ENCODE data around the gene BANF2.

BANF2 gene

DNA sequence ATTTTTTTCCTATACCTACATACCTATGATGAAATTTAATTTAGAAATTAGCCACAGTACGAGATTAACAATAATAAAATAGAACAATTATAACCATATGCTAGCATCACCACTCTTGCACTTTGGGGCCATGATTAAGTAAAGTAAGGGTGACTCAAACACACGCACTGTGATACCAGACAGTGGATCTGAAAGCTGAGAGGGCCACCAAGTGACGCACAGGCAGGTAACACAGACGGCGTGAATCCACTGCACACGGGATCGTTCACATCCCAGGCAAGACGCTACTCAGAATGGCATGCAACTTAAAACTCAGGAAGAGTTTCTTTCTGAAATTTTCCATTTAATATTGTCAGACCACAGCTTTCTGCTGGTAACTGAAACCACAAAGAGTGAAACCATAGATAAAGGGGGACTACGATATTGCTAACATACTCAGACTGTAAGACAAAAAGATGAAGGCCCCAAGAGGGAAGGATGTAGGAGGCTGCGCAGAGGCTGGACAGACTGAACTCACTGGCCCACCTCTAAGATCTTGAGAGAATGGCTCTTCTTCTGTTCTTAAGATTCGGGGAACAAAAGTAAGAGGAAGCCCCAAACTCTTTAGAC, 35.6 kb upstream of the BANF2 start:
- no peak for DNase-seq (ENCODE audit: low read depth)

GRCh38 chr20:17665756-17666155, 34.0 kb upstream of the BANF2 start:
- no peak for DNase-seq (ENCODE audit: low read depth)

DNA sequence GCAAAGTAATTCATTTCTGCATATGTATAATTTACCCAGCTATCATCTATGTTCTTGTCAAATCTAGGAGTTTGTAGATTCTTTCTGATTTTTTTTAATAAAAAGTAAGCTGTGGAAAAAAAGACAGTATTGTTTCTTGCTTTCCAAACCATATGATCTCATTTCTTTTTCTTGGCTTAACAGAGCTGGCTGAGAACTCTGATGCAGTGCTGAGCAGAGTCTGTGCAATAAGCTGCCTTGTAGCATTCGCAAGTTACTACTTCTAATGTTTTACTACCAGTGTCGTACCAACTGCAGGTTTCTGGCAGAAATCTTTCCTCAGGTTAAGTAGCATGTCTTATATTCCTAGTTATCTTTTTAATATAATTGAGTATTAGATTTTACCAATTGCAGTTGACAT, 33.3 kb upstream of the BANF2 start:
- DNase-seq (ENCODE audit: low read depth) = no peak

- DNase-seq (ENCODE audit: low read depth) = no peak
These were observed 32.3 kb upstream of the BANF2 start for GRCh38 chr20:17667445-17667844.

- no peak for DNase-seq (ENCODE audit: low read depth)
These were observed 31.3 kb upstream of the BANF2 start for GRCh38 chr20:17668432-17668831.

- DNase-seq (ENCODE audit: low read depth) = no peak
These were observed 30.3 kb upstream of the BANF2 start for GRCh38 chr20:17669306-17669931.

- DNase-seq (ENCODE audit: low read depth) = no peak
These were observed 28.8 kb upstream of the BANF2 start for GRCh38 chr20:17671011-17671410.

- DNase-seq (ENCODE audit: low read depth) = no peak
These were observed 28.2 kb upstream of the BANF2 start for GRCh38 chr20:17671565-17671964.

- no peak for DNase-seq (ENCODE audit: low read depth)
These were observed 26.7 kb upstream of the BANF2 start for GRCh38 chr20:17673084-17673483.

GRCh38 chr20:17674722-17675518, 24.8 kb upstream of the BANF2 start:
- no peak for DNase-seq (ENCODE audit: low read depth)

DNA sequence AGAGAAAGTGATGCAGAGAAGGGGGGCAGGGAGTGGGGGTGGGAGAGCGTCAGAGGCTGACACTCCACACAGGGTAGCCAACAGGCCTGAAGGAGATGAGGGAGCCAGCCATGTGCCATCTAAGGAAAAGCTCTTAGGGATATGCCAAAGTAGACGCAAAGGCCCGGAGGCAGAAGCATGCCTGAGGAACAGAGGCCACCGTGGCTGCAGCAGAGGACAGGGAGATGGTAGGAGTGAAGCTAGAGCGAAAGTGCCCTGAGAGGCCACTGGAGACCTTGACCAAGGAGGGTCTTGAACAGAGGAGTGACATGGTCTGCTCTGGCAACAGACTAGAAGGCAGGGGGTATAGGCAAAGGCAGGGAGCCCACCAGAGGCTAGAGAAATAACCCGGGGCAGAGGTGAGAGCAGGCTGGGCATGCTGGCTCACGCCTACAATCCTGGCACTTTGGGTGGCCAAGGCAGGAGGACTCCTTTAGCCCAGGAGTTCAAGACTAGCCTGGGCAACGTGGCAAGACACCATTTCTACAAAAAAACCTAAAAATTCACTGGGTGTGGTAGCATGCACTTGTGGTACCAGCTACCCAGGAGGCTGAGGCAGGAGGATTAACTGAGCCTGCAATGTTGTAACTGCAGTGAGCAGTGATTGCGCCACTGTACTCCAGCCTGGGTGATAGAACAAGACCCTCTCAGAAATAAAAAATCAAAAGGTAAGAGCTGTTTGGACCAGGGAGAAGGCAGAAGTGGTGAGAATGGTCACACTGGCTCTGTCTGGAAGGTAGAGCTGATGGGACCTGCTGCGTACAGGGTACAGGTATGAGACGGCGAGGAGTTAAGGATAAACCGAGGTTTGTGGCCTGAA, 24.0 kb upstream of the BANF2 start:
- no peak for DNase-seq (ENCODE audit: low read depth)

- no peak for DNase-seq (ENCODE audit: low read depth)
These were observed 23.4 kb upstream of the BANF2 start for GRCh38 chr20:17676378-17676759.

GRCh38 chr20:17676942-17677341, 22.8 kb upstream of the BANF2 start:
- DNase-seq (ENCODE audit: low read depth) = no peak

- peak; percentile 37 for DNase-seq (ENCODE audit: low read depth)
These were observed 21.5 kb upstream of the BANF2 start for GRCh38 chr20:17678295-17678694.

GRCh38 chr20:17678886-17679285, 20.9 kb upstream of the BANF2 start:
- DNase-seq (ENCODE audit: low read depth) = no peak

DNA sequence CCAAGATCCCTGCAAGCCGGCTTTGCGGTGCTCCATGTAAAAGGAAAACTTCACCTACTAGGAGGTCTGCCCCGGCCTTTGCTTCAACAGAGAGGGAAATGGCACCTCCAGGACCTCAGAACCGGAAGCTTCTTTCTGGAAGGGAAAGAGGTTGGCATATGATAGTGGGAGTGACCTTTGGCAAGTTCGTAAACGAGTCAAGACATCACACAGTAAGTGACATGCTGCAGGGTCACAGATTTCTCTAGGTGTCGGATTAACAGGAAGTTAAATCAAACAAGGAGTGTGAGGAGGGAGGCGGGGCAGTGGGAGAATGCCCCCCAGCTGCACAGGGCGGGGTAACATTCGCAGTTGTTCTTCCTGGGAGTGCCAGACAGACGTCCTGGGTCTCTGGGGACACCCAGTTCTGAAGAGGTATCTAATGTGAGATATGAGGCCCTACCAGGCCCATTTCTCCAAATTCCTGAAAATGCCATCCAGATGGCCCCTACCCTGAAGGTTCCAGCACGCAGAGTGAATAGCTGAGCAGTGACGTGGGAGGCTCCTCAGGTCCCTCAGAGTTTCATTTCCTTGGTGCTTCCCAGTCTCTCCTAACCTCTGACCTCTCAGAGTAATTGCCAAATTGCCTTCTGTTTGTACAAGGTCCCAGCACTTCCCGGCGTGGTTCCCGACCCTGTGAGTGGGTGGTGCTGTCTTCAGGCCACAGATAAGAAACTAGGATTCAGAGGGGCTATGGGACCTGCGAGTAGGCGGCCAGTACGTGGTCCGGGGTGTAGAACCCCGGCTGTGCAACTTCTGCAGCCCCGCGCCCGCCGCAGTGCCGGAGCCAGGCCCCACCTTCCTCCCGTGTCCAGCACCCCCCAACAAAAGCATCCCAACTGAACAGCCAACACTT, 19.6 kb upstream of the BANF2 start:
- no peak for DNase-seq (ENCODE audit: low read depth)

- peak; percentile 27 for DNase-seq (ENCODE audit: low read depth)
These were observed 18.7 kb upstream of the BANF2 start for GRCh38 chr20:17680836-17681725.

- no peak for DNase-seq (ENCODE audit: low read depth)
These were observed 18.1 kb upstream of the BANF2 start for GRCh38 chr20:17681726-17682102.

DNA sequence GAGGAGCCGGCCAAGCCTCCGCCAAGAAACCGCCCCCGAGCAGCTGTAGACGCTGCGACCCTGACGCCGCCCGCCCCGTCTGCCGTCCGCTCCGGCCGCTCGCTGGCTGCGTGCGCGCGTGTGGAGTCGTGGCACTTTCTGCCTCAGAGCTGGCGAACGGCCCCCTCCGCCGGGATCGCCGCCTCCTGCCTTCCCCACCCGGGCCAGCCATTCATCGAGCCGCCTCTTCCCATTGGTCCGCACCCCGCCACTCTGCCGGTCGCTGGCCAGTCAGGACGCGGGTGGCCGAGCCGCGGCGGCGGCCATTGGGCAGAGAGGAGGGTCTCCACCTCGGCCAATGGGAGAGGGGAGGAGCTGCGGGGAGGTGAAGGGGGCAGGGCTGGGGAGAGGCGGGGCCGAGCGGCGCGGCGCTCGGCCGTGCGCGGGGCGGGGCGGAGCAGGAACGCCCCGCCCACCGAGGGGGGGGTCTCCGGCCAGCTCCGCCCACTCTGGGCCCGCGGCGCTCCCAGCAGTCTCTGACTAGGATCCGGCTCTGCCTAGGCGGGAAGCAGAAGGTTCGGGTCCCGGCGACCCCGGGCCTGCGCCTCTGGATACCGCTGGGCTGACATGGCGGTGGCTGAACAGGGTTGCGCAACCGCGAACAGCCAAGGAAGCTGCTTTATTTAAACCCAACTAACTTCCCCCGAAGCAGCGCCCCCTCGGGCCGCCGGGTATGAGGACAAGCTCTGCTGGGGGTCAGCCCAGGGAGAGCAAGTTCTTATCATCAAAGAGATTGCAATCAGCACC, 17.5 kb upstream of the BANF2 start, which contains the start of gene RRBP1:
TSS of gene RRBP1 (minus strand) at position 140 of the 786 bp plus-strand sequence. CDS start 21,735 bp downstream, outside the sequence.
- DNase-seq (ENCODE audit: low read depth) = peak; percentile 89

DNA sequence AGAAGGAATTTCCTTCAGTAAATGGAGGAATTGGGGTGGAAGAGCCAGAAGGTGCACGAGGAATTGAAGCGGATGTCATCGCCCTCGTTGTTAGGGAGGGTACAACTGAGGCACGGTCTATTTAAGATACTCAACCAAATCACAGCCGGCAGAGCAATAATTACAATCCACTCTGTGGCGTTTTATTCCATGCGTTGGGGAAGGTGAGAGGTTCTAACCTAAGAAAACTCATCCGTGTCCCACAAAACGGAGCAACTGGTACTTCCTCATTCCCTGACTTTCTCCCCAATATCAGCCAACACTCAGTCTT, 16.9 kb upstream of the BANF2 start:
- no peak for DNase-seq (ENCODE audit: low read depth)

Measured in CMK (cell line).